ENCODE results near the gene NHSL1. TPM values are rescaled to one million over a fixed set of nuclear protein-coding genes. Genes with fewer than 3 reads are reported as not detected.

Gene NHSL1
- total RNA-seq, 2 experiments from 2014 or later, result 0.64 to 1.1 TPM

DNA sequence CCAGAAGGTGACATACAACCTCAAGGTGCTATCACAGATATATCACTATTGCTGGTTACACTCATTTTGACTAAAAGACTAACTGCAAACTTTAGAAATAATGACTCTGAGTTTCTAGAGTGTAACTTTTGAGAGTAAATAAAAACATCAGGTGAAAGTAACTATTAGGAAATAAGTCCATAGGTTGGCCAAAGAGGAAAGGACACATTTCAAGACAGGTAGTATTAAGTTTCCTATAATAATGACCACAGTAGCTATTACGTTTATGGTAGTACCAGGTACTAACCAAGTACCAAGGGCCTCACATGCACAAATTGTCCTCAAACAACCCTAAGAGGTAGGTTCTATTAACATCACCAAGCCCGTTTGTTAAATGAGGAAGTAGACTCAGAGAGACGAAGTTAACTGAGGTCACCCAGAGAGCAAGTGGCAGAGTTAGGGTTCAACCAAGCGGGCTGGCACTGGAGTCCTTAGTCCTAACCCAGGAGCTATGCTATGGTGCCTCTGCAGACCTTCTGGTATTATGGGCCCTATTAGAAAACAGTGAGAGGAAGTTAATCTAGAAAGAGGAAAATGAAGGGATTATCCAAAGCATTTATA, 58.4 kb downstream of the NHSL1 start:
- Mint-ChIP-seq H3K9me3 (no peaks in the 10 kb centered on the region), H3K4me1 (ENCODE audit: low read depth) (no peaks in the 10 kb centered on the region), H3K4me3 (no peak overlapping the region), H3K36me3 (ENCODE audit: low read depth) (no peaks in the 10 kb centered on the region), H3K27ac (no peak overlapping the region), H3K27me3 (ENCODE audit: low read depth) (no peaks in the 10 kb centered on the region)
- no peak for DNase-seq
- intact Hi-C loops (cut with micrococcal nuclease), result no loop called here
- CTCF ChIA-PET, result interaction anchor here (1.0 kb wide), 1 partner anchor 11 kb away, joined by 3 read pairs; no protein-coding TSS in a partner anchor

DNA sequence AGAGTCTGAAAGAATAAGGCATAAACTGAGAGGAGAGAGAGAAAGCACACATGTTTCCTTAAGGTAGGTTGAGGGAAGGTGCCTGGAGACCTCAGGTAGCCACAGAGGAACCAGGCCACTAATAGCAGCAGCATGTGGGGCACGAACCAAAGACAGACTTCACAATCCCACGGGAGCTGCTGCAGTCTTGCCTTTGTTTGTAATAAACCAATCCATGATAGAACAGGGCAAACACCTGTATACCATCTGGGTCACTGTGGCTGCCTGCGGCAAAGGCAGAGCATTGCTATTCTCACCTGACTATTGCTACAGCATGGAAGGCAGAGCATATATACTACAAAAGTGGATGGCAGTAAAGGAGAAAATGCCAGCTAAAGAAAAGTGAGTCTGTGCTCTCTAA, 59.0 kb downstream of the NHSL1 start:
- DNase-seq, result no peak
- CTCF ChIA-PET, result interaction anchor here (1.0 kb wide), 1 partner anchor 11 kb away, joined by 3 read pairs; no protein-coding TSS in a partner anchor
- intact Hi-C loops (cut with micrococcal nuclease), result no loop called here
- Mint-ChIP-seq H3K27me3 (ENCODE audit: low read depth) (no peaks in the 10 kb centered on the region), H3K9me3 (no peaks in the 10 kb centered on the region), H3K27ac (no peak overlapping the region), H3K4me3 (no peak overlapping the region), H3K4me1 (ENCODE audit: low read depth) (no peaks in the 10 kb centered on the region), H3K36me3 (ENCODE audit: low read depth) (no peaks in the 10 kb centered on the region)

DNA sequence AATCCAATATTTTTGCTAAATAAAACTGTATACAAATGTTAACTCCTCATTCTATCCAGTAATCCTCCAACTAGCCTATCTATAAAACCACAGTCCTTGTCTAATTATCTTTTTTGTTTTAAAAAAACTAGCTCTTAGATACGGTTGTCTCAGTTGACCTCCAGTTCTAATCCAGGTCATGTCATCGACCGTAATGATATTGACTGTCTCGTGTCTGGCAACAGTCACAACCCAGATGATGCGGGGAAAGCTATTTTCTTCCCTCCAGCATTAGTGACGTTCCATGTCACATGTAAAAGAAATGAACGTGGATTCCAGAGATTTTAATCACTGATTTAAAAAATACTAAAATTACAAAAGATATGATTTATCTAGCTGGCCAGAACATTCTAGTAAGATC, 59.7 kb downstream of the NHSL1 start:
- H3K4me3 Mint-ChIP-seq, result no peak overlapping the region
- no peaks in the 10 kb centered on the region for H3K9me3 Mint-ChIP-seq
- no peaks in the 10 kb centered on the region for H3K36me3 Mint-ChIP-seq (ENCODE audit: low read depth)
- H3K4me1 Mint-ChIP-seq (ENCODE audit: low read depth), result no peaks in the 10 kb centered on the region
- intact Hi-C loops (cut with micrococcal nuclease), result no loop called here
- CTCF ChIA-PET, result no interaction called here
- no peak overlapping the region for H3K27ac Mint-ChIP-seq
- DNase-seq, result no peak
- H3K27me3 Mint-ChIP-seq (ENCODE audit: low read depth), result no peaks in the 10 kb centered on the region

DNA sequence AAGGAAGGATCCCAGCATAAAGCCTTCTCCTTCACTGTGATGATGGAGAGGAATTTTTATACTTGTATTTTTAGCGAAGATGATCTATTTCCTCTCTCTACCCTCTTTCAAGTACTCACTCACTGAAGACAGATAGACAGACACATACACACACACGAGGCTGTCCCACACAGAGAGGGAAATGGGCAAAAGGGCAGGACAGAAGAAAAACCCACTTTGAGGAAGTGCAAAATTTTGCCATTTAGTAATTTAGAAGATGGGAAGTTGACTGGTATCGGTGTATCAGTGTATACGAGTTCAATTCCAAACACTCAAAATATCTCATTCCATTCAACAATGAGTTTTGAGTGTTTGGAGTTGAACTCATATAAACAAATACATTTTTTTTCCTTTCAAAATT, 64.4 kb downstream of the NHSL1 start:
- Mint-ChIP-seq H3K4me1 (ENCODE audit: low read depth) (no peaks in the 10 kb centered on the region), H3K27ac (no peak overlapping the region), H3K36me3 (ENCODE audit: low read depth) (no peaks in the 10 kb centered on the region), H3K4me3 (no peak overlapping the region), H3K9me3 (no peaks in the 10 kb centered on the region), H3K27me3 (ENCODE audit: low read depth) (peaks cover 2% of the 10 kb centered on the region)
- CTCF ChIA-PET, result interaction anchor here (0.6 to 2.3 kb wide), 3 partner anchors 74 to 1216 kb away, joined by 3 to 12 read pairs (median 5); partner anchors contain the start of gene IFNGR1
- intact Hi-C loops (cut with micrococcal nuclease), result no loop called here
- DNase-seq, result no peak

DNA sequence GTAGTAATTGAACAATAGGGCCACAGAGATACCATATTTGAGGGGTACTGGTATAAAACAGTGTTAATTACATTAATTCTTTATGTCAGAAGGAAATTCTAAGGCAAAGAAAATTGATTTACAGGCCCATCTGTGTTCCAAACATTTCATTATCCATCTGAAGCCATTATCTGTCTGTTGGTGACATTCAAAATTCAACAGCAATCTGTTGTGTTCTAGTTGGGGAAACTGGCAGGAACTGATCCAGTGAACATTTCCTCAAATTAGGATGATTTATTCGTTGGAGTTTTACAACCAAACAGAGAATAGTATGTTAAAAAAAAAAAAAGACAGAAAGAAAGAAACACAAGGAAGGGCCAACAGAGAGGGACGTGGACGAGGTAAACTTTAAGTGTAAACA, 65.2 kb downstream of the NHSL1 start:
- CTCF ChIA-PET, result interaction anchor here (0.6 kb wide), 1 partner anchor 247 kb away, joined by 5 read pairs; no protein-coding TSS in a partner anchor
- H3K9me3 Mint-ChIP-seq, result no peaks in the 10 kb centered on the region
- peaks cover 2% of the 10 kb centered on the region for H3K27me3 Mint-ChIP-seq (ENCODE audit: low read depth)
- H3K4me3 Mint-ChIP-seq, result no peak overlapping the region
- intact Hi-C loops (cut with micrococcal nuclease), result no loop called here
- H3K4me1 Mint-ChIP-seq (ENCODE audit: low read depth), result no peaks in the 10 kb centered on the region
- H3K27ac Mint-ChIP-seq, result no peak overlapping the region
- DNase-seq, result no peak
- no peaks in the 10 kb centered on the region for H3K36me3 Mint-ChIP-seq (ENCODE audit: low read depth)

DNA sequence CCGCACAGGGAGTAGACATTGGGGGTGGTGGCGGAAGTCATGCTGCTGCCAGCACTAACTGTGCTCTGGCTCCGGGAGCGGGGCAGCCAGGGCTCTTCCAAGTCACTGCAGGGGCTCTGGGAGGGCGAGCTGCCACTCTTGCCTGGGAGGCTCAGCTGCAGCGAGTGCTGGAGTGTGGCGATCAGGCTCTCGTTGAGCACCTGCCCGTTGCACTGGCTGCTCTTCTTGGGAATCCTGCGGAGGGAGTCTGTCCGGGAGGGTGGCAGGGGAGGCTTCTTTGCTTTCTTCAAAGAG, 67.3 kb downstream of the NHSL1 start:
- no peaks in the 10 kb centered on the region for H3K36me3 Mint-ChIP-seq (ENCODE audit: low read depth)
- DNase-seq, result no peak
- H3K9me3 Mint-ChIP-seq, result no peaks in the 10 kb centered on the region
- no peak overlapping the region for H3K27ac Mint-ChIP-seq
- peaks cover 2% of the 10 kb centered on the region for H3K27me3 Mint-ChIP-seq (ENCODE audit: low read depth)
- intact Hi-C loops (cut with micrococcal nuclease), result no loop called here
- no peak overlapping the region for H3K4me3 Mint-ChIP-seq
- CTCF ChIA-PET, result no interaction called here
- H3K4me1 Mint-ChIP-seq (ENCODE audit: low read depth), result no peaks in the 10 kb centered on the region

DNA sequence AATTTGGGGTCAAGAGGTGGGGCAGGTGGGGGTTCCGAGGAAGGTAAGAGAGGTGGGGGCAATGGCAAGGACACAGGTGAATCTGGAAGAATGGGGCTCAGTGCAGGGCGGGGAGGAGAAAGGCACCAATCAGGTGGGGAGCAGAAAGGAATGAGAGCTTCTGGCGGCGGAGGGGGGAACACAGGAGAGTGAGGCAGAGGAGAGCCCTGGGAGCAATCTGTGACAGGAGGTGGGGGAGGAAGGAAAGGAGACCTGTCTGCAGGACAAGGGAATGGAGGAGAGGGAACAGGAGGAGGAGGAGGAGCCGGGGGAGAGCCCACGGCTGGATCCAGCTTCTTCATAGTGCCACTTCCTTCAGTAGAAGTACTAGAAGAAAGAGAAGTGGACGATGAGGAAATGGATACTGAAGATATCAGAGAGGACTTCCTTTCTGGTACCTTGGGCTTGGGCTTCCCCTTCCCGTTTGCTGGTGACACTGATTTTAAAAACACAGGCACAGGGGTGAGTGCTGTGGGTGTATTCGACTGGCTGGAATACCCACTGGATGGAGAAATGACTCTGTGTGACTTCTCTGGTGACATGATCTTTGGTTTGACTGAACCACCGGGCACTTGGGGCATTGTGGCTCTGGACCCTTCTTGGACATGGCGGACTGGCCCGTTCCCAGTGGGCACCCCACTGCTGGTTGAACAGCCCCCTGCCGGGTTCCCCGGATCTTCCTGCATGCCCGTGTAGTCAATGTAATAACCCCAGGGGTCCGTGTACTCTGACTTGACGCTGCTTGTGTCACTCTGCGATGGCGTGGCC, 67.8 kb downstream of the NHSL1 start:
- intact Hi-C loops (cut with micrococcal nuclease), result no loop called here

DNA sequence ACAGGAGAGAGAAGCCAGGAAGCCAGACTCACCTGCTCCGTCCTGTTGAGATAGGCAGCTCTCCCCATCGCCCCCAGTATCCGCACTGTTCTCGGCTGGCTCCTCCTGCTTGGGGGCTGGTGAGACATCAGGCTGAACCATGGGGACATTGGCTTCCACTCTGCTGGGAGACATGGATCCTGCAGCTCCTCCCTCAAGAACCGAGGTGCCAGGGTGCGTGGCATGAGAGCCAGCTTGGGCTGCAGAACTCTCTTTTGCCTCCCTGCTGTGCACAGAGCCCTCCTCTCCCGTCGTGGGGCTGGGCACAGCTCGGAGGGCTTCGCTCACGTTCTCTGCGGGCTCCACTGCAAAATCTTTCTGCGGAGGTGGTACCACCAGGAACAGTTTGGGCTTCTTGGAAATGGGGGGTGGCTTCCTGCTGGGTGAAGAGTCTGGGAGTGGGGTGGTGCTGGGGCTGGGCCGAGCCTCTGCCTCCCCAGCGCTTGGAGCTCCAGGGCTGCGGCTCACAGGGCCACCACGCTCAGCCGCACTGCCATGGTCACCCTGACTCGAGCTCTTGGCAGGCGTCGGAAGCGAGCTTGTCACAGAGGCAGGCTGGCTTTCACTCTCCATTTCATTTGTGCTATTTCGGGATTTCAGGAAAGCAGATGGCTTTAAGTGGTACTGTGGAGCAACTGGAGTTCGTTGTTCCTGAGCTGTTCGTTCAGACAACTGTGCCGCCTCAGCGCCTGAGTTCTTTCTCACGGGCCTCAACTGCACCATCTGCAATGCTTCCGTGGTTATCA, 68.7 kb downstream of the NHSL1 start:
- intact Hi-C loops (cut with micrococcal nuclease), result no loop called here
- no peaks in the 10 kb centered on the region for H3K9me3 Mint-ChIP-seq

More for the DNA sequence above, 67.8 kb downstream of the NHSL1 start:
- CTCF ChIA-PET, result interaction anchor here (1.3 to 7.1 kb wide), 3 partner anchors 71 to 87 kb away, joined by 3 to 55 read pairs (median 33); no protein-coding TSS in a partner anchor
- Mint-ChIP-seq H3K36me3 (ENCODE audit: low read depth) (no peaks in the 10 kb centered on the region), H3K27me3 (ENCODE audit: low read depth) (peaks cover 2% of the 10 kb centered on the region), H3K27ac (no peak overlapping the region), H3K4me1 (ENCODE audit: low read depth) (no peaks in the 10 kb centered on the region), H3K9me3 (no peaks in the 10 kb centered on the region), H3K4me3 (no peak overlapping the region)
- no peak for DNase-seq

DNA sequence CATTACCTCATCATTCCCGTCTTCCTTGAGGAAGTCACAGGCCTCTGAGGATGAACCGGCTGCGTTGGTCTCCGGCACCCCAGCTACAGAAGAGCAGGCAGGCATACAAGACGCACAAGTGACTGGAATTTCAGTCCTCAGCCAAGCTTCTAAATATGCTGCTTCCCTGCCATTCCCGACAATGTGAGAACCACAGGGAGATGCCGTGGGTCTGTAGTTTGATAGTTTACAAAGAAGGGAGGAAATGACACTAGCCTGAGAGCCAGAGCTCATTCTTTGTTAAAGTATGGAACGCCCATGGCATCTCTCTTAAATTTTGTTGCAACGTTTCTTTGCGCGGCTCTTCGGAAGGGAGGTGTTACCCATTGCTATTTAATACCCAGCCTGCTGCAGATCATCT, 69.5 kb downstream of the NHSL1 start:
- no peak for DNase-seq
- H3K27me3 Mint-ChIP-seq (ENCODE audit: low read depth), result peaks cover 2% of the 10 kb centered on the region
- CTCF ChIA-PET, result interaction anchor here (0.6 to 7.1 kb wide), 16 partner anchors 11 to 760 kb away, joined by 3 to 55 read pairs (median 3); no protein-coding TSS in a partner anchor
- H3K4me1 Mint-ChIP-seq (ENCODE audit: low read depth), result no peaks in the 10 kb centered on the region
- no peak overlapping the region for H3K4me3 Mint-ChIP-seq
- no peaks in the 10 kb centered on the region for H3K9me3 Mint-ChIP-seq
- H3K36me3 Mint-ChIP-seq (ENCODE audit: low read depth), result no peaks in the 10 kb centered on the region
- no peak overlapping the region for H3K27ac Mint-ChIP-seq
- intact Hi-C loops (cut with micrococcal nuclease), result loop anchor here (1.0 to 2.0 kb wide), 5 partner anchors 80 to 337 kb away; no protein-coding TSS in a partner anchor

More for the DNA sequence above, 68.7 kb downstream of the NHSL1 start:
- Mint-ChIP-seq H3K4me1 (ENCODE audit: low read depth) (no peaks in the 10 kb centered on the region), H3K27ac (no peak overlapping the region), H3K27me3 (ENCODE audit: low read depth) (peaks cover 2% of the 10 kb centered on the region), H3K36me3 (ENCODE audit: low read depth) (no peaks in the 10 kb centered on the region), H3K4me3 (no peak overlapping the region)
- DNase-seq, result no peak
- CTCF ChIA-PET, result interaction anchor here (0.7 to 7.1 kb wide), 12 partner anchors 10 to 759 kb away, joined by 3 to 55 read pairs (median 3); no protein-coding TSS in a partner anchor

DNA sequence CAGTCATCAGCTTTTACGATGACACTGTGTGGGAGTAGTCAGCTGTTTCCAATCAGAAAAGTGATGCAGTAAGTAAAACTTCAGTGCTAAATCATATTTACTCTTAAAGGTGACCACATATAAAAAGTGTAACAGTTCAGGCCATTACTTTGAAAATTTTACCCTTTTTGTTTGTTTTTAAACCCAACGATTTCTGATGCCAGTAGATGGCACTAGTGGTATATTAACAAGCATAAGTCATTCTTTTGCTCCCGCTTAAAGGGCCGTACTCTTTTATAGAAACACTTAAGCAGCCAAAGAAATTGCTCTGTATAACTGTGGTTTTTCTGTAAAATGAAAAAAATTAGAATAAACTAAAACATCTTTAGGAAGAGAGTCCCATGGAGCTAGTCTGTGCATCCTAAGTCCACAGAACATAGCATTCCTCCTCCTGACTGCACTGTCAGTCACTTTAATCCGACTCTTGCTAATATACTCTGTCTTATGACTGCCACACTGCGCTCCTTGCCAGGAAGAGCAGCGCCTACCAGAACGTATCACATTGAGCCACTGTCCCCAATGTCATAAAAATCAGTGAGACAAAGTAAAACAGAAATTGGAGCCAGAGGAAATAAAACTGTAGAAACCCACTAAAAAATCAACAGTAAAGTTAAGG, 70.2 kb downstream of the NHSL1 start:
- Mint-ChIP-seq H3K36me3 (ENCODE audit: low read depth) (no peaks in the 10 kb centered on the region), H3K9me3 (no peaks in the 10 kb centered on the region), H3K4me1 (ENCODE audit: low read depth) (no peaks in the 10 kb centered on the region), H3K27ac (no peak overlapping the region), H3K4me3 (no peak overlapping the region), H3K27me3 (ENCODE audit: low read depth) (peaks cover 2% of the 10 kb centered on the region)
- DNase-seq, result no peak
- intact Hi-C loops (cut with micrococcal nuclease), result loop anchor here (1.0 to 2.0 kb wide), 5 partner anchors 80 to 337 kb away; no protein-coding TSS in a partner anchor
- CTCF ChIA-PET, result interaction anchor here (0.6 to 7.1 kb wide), 15 partner anchors 11 to 343 kb away, joined by 3 to 55 read pairs (median 3); no protein-coding TSS in a partner anchor

DNA sequence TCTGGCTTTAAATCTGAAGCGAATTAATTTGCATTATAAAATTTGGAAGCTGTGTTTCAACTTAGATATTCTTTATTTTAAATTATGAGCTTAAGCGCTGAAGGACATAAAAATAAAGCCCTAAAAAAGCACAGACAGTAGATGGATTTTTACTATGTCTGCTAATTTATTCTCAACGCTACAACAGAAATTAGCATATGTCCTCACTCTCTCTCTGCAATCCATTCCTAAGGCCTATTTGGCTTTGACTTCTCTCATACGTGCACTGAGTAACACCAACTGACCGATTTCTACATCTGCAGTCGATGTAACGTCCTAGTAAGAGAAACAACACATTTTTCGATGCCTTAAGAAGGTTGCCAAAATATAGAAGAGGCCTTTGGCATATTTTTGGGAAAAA, 71.6 kb downstream of the NHSL1 start:
- no peak overlapping the region for H3K4me3 Mint-ChIP-seq
- no peaks in the 10 kb centered on the region for H3K9me3 Mint-ChIP-seq

More for the DNA sequence above, 71.6 kb downstream of the NHSL1 start:
- DNase-seq, result no peak
- peaks cover 2% of the 10 kb centered on the region for H3K27me3 Mint-ChIP-seq (ENCODE audit: low read depth)
- H3K4me1 Mint-ChIP-seq (ENCODE audit: low read depth), result peaks cover 6% of the 10 kb centered on the region
- CTCF ChIA-PET, result interaction anchor here (1.0 to 7.1 kb wide), 8 partner anchors 14 to 310 kb away, joined by 3 to 55 read pairs (median 7); partner anchors contain the start of gene HEBP2
- H3K27ac Mint-ChIP-seq, result no peak overlapping the region
- H3K36me3 Mint-ChIP-seq (ENCODE audit: low read depth), result no peaks in the 10 kb centered on the region
- intact Hi-C loops (cut with micrococcal nuclease), result loop anchor here (2.0 kb wide), 1 partner anchor 311 kb away; no protein-coding TSS in a partner anchor
